Stimulated activated CD4-positive, alpha-beta T cell treated with anti-CD3 and anti-CD28 coated beads, Interleukin-1b, Interleukin-23, amount 100 ng/mL, for 24 hours (primary cell): ENCODE measurements around the gene MARK3.
"Not testable (repeated sequence)": the region's sequence is repeated elsewhere in the genome, so short reads cannot be mapped to it uniquely, and the experiment has no call there.

Experiments
- DNase-seq, 4 experiments: peaks; one replicate each; pipeline ENCODE4 v3.0.0-alpha.2; 2020; ENCODE audit warnings: low read depth in 4 of 4, low spot score in 1 of 4

Gene MARK3

GRCh38 chr14:103522649-103523574 lies 137.7 kb downstream of the MARK3 start, which contains the start of gene CKB:
TSS of gene CKB (minus strand) at chr14:103522830. CDS start at chr14:103522493, 337 bp downstream.
- no peak for DNase-seq

- no peak for DNase-seq
These were observed 138.3 kb downstream of the MARK3 start for GRCh38 chr14:103523575-103523954.

- no peak for DNase-seq
These were observed 139.1 kb downstream of the MARK3 start for GRCh38 chr14:103524002-103524935.

- DNase-seq = not testable (repeated sequence)
These were observed 140.4 kb downstream of the MARK3 start for GRCh38 chr14:103525430-103526246.

GRCh38 chr14:103526247-103526913 lies 141.2 kb downstream of the MARK3 start:
- DNase-seq = no peak

GRCh38 chr14:103526914-103527248 lies 141.7 kb downstream of the MARK3 start:
- DNase-seq = no peak

- no peak for DNase-seq
These were observed 142.4 kb downstream of the MARK3 start for GRCh38 chr14:103527408-103528145.

- no peak for DNase-seq
These were observed 143.0 kb downstream of the MARK3 start for GRCh38 chr14:103528146-103528586.

- peak; percentile 47 to 73 (median 65) for DNase-seq
These were observed 143.6 kb downstream of the MARK3 start, which contains the start of gene TRMT61A for GRCh38 chr14:103528587-103529382. TSS of gene TRMT61A (plus strand) at chr14:103529196. CDS start at chr14:103529979, 783 bp downstream.

- no peak for DNase-seq
These were observed 144.5 kb downstream of the MARK3 start for GRCh38 chr14:103529383-103530365.

GRCh38 chr14:103530390-103530789 lies 145.2 kb downstream of the MARK3 start:
- DNase-seq = no peak

GRCh38 chr14:103530831-103531230 lies 145.6 kb downstream of the MARK3 start:
- no peak for DNase-seq

GRCh38 chr14:103531421-103532215 lies 146.4 kb downstream of the MARK3 start:
- DNase-seq = no peak

GRCh38 chr14:103532216-103533136 lies 147.3 kb downstream of the MARK3 start:
- DNase-seq = no peak

- no peak for DNase-seq
These were observed 148.2 kb downstream of the MARK3 start for GRCh38 chr14:103533137-103533998.
